VCaP (cell line): ENCODE results near the gene GRID2.

Experiments used
- H3K27ac ChIP-seq: fragments of 450-650 bp; 2 replicates; pipeline ENCODE4 v1.5.1; 2017
- TF ChIP-seq, protein P1 (sequence below): fragments of 450-650 bp; conservative IDR thresholded peaks from 2 replicates; pipeline ENCODE4 v1.5.1; 2017; ENCODE audit warnings: mild to moderate bottlenecking, moderate library complexity

GRID2 gene

DNA sequence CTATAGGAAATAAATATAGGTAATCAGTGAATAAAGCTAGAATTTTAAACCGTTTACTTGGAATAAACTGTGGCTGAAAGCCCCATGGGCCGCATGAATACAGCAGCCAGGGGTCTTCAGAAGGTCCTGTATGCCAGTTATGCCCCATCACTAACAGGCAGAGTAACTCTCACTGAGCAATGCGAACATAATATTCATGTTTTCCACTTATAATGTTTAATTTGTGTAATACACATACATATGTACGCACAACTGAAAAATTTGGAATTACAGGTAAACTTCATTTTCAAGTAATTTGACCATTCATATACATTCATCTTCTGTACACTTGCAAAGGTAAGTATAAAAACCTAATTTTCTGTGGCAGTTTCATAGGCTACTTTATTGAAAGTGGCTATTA is 998.5 kb downstream of the GRID2 start:
- TF ChIP-seq, protein P1, sequence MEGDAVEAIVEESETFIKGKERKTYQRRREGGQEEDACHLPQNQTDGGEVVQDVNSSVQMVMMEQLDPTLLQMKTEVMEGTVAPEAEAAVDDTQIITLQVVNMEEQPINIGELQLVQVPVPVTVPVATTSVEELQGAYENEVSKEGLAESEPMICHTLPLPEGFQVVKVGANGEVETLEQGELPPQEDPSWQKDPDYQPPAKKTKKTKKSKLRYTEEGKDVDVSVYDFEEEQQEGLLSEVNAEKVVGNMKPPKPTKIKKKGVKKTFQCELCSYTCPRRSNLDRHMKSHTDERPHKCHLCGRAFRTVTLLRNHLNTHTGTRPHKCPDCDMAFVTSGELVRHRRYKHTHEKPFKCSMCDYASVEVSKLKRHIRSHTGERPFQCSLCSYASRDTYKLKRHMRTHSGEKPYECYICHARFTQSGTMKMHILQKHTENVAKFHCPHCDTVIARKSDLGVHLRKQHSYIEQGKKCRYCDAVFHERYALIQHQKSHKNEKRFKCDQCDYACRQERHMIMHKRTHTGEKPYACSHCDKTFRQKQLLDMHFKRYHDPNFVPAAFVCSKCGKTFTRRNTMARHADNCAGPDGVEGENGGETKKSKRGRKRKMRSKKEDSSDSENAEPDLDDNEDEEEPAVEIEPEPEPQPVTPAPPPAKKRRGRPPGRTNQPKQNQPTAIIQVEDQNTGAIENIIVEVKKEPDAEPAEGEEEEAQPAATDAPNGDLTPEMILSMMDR, result no peak
- no peak overlapping the region for H3K27ac ChIP-seq

DNA sequence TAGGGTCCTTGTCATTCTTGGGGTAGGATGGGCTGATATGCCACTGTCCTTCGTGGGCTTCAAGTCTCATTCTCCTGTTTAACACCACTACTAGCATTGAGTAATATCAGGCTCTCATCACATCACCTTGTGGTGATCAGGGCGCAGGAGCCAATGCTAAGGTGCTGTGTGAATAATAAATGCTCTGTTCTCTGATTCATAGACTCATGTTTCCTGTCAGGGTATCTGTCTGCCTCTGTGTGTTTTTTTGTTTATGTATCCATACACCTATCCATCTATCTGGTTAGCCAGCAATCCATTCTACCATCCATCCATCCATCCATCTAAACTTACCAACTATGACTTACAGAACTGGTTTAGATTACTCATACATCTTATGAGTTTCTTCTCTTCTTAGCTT is 999.7 kb downstream of the GRID2 start:
- TF ChIP-seq, protein P1, result no peak

DNA sequence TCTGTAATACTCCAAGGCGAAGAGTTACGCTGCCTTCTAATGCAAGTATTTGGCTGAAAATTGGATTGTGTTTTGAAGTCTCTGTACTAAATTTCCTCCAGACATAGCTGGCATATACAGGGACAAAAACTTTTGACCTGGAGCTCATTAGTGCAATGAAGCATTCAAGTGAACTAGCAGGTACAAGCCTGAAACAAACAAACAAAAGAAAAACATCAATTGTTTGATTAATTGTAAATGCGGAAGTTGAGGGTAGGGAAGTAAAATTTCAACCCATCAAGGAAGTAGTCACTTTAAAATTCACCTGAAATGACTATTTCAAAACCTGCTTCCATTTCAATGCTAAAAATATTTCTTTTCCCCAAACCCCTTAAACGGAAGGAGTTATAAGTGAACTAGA is 1008.5 kb downstream of the GRID2 start:
- TF ChIP-seq, protein P1, result no peak
- H3K27ac ChIP-seq, result no peak overlapping the region

More for the DNA sequence above, 999.7 kb downstream of the GRID2 start:
- no peak overlapping the region for H3K27ac ChIP-seq

DNA sequence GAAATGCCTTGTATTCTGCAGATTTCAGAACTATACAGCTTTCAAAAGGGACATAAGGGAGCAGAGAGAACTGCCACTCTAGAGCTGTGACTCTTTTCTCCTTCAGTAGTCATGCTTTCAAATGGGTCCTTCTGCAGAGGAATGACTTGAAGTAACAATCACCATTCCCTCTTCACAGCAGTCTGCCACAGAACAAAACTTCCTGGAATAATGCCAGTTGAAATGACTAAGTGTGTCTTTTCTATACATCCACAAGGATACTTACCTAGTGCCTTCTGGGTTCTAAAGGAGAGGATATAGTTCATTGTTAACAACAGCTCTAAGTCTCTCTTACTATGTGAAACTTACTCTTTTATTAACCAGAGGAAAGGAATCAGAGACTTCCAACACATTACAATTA is 1009.4 kb downstream of the GRID2 start:
- no peak overlapping the region for H3K27ac ChIP-seq
- TF ChIP-seq, protein P1, result no peak

DNA sequence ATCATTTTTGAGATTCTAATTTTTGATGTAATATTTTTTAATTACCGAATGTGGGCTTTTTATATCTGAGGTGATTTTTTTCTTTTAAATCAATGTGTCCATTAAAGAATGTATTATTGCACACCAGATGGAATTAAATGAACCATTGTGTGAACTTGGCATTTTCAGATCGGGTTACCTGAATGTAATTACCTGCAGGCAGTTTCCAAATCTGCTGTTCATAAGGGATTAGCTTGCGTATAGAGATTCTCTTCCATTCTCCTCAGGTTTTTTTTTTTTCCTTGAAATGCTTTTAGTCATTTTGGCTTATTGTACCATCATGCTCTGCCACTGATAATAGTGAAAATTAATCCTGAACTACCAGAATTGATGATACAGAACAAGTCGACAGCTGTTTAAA is 1013.3 kb downstream of the GRID2 start:
- no peak overlapping the region for H3K27ac ChIP-seq
- TF ChIP-seq, protein P1, result no peak

DNA sequence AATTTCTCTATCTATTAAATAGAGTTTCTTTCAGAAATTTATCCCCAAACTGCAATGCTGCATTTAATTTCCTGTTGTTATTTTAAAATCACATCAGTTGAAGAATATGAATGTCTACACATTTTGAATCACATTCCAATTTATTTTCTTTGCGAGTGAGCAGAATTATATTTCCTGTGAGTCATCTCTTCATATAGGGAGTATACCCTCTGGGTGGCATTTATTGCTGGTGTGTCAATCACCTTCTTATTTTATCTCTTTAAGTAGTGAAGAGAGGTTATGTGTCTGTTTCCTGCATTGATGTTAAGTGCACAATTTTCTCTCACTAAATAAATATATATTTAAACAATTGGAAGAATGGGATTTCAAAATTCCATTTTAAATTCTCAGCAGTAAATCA is 1013.8 kb downstream of the GRID2 start:
- H3K27ac ChIP-seq, result no peak overlapping the region
- TF ChIP-seq, protein P1, result no peak

DNA sequence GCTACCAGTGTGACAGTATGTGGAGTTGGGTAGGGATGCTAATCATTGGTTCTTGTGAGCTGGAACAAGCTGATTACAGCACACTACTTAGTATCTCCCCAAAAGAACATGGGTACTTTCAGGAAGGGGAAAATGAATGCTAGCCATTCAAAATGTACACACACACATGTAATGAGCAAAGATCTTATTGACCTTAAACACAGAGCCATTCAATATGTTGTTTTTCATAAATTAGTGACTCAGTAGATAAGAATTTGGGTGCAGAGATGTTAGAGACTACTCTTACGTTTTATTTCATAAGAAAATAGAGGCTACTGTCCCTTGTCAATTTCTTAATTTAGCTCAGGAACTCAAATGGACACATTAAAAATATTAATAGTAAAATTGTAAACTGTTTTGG is 1015.3 kb downstream of the GRID2 start:
- H3K27ac ChIP-seq, result no peak overlapping the region
- TF ChIP-seq, protein P1, result no peak

DNA sequence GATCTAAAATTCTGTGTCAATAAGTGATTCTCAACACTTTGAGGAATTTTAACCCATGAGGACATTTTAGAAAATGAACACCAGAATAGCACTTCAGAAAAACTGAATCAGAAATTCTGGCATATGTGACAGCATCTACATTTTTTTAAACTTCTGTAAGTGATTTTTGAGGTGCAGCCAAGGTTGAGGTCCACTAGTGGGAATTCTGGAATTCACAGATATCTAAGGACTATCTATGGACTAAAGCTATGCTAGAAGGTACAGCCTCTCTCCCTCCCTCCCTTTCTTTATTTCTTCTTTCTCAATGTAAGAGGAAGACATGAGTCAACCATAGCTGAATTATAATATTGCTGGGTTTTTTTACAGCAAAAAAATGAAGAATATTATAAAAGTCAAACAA is 1016.6 kb downstream of the GRID2 start:
- no peak overlapping the region for H3K27ac ChIP-seq
- TF ChIP-seq, protein P1, result no peak
